HG03175 (cell line): ENCODE measurements around the gene THG1L.
"Not testable (repeated sequence)": the region's sequence is repeated elsewhere in the genome, so short reads cannot be mapped to it uniquely, and the experiment has no call there.

Experiments
- ATAC-seq: cut with Tn5 transposase; IDR thresholded peaks from one replicate; pipeline ENCODE4 v1.9.1; 2021; ENCODE audit warnings: mild to moderate bottlenecking, moderate library complexity; ENCODE audit not compliant: unreplicated experiment

The THG1L gene

DNA sequence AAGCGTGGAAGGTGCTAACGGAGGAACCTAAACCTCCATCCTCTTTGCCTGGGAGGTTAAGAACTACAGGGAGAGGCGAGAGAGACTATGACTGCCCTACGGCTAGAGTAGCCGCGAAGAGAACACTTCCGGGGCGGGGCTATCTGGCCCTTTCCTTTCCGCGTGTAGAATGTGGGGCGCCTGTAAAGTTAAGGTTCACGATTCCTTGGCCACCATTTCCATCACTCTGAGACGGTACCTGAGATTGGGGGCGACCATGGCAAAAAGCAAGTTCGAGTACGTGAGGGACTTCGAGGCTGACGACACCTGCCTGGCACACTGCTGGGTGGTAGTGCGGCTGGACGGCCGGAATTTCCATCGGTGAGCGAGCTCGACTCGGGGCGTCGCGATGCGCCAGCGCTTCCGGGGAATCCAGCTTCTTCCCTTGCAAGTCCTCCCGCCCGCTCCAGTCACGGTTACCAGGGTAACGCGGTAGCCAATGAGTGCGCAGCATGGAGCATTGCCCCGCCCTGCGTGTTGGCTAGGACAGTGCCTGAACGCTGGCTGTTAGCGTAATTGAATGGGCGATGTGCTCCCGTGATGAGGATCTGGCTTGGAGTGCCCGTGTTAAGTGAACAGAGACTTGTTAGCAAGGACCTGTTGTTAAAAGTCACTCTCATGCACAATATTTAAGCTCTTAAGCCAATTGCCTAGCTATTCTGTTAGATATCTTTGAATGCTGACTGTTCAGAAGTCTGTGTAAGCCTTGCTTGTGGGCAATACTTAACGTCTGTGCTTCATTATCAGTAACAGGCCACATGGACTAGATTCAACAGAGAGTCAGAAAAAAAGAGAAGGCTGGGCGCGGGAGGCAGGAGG lies at the start of gene THG1L:
THG1L (plus strand) TSS at position 149 of the 858 bp plus-strand sequence; CDS start at position 170, 21 bp downstream.
- ATAC-seq = peak; percentile 95

GRCh38 chr5:157682257-157682656 lies 49.0 kb upstream of the THG1L start:
- ATAC-seq = no peak

- not testable (repeated sequence) for ATAC-seq
Measured at GRCh38 chr5:157686276-157687197, 44.7 kb upstream of the THG1L start.

- no peak for ATAC-seq
Measured at GRCh38 chr5:157687198-157687554, 44.0 kb upstream of the THG1L start.

GRCh38 chr5:157689942-157690689 lies 41.1 kb upstream of the THG1L start:
- no peak for ATAC-seq

DNA sequence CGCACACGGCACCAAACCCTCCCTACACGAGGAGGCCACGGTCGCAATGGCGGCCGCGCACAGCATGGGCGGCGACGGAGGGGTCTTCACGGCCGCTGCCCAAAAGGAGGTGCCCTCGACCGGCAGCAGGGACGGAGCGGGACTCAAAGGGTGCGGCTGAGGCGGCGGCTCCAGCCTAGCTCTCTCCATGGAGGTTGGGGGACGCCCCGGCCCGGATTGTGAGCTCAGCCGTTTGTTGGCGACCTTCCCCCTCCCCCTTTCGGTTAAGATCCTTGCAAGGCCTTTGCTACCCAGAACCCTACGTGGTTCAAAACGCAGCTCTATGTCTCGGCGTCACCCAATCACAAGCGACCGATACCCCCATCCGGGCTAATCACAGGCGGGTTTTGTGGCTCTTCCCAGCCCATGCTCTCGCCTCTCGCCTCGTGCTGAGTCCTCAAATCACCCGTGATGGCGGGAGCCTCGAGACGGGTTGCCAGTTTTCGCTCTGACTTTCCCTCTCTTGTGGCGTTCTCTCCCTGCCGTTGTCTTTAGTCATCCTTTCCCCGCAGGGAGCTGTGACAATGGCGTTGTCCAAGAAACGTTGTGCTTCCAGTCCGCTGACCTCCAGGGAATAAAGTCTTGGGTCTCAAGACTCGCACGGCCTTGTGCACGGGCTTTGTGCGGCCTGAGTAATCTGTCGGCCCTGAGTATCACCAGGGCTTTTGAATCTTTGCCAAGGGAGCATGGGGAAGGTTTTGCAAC lies 40.4 kb upstream of the THG1L start:
- ATAC-seq = no peak

DNA sequence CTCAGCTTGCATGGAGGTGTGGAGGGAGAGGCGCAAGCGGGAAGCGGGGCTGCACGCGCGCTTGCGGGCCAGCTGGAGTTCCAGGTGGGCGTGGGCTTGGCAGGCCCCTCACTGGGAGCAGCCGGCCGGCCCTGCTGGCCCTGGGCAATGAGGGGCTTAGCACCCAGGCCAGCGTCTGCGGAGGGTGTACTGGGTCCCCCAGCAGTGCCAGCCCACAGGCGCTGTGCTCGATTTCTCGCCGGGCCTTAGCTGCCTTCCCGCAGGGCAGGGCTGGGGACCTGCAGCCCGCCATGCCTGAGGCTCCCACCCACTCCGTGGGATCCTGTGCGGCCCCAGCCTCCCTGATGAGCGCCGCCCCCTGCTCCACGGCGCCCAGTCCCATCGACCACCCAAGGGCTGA lies 37.4 kb upstream of the THG1L start:
- ATAC-seq = not testable (repeated sequence)

GRCh38 chr5:157696154-157696553 lies 35.1 kb upstream of the THG1L start:
- ATAC-seq = not testable (repeated sequence)

DNA sequence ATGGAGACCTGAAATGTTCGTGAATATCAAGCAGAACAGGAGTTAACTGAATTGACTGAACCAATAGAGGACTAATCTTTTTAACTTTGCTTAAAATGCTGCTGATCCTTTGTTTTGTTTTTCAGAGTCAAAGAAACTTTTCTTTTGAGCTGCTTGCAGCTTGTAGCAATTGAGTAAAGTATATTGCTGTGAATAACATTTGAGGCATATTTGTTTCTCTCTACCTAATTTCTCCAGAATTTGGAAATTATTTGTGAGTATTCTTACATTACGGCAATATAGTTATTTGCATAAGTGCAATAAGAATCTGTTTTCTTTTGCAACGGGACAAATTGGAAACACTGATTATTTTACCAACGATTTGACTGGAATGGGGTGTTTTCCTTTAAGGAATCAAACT lies 32.5 kb upstream of the THG1L start:
- not testable (repeated sequence) for ATAC-seq

GRCh38 chr5:157703736-157704135 lies 27.5 kb upstream of the THG1L start:
- no peak for ATAC-seq

DNA sequence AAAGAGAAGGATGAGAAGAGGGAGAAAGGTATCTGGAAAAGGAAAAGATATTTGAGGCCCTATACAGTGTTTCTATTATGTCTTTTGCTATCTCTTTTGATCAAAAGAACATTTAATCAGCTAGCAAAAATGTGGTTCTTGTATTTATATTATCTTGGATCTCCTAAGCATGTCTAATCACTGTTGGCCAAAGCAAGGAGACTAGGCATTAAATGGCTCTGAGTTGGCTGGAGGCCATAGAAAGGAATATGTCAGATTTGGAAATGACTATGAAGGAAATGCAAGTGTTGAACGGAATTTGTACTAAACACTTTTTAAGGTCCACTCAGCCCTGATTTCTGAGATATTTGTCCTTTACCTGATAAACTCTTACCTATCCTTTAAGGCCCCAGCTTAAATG lies 22.4 kb upstream of the THG1L start:
- no peak for ATAC-seq

DNA sequence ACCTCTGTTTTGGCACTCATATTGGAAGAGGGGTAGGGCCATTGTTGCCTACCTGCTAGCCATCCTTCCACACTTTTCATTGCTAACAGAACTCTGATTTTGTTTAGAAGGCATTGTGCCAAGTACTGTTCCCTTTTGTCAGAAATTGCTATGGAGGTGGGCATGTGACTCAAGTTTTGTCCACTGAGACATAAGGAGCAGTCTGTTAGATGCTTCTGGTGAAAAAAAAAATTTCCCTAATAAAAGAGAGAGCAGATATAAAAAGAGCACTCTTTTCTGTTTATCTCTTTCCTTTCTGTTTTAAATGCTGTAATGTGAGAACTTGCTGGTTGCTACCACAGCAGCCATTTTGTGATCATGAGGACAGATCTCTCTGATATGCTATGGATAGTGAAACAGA lies 21.9 kb upstream of the THG1L start:
- ATAC-seq = no peak

- no peak for ATAC-seq
Measured at GRCh38 chr5:157710431-157710830, 20.8 kb upstream of the THG1L start.

- ATAC-seq = no peak
Measured at GRCh38 chr5:157710882-157711281, 20.3 kb upstream of the THG1L start.

- ATAC-seq = no peak
Measured at GRCh38 chr5:157713830-157714595, 17.2 kb upstream of the THG1L start.

DNA sequence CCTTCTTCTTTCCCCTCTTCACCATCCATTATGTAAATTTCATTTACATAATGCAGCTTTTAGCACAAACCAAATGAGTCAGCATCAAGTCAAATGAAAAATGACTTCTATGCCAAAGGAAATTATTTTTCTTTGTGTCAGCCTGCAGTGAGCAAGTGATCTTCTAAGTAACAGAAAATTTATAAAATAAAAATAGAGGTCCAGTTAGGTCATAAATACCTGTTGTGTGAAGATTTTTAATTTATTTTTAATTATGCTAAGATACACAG lies 16.7 kb upstream of the THG1L start:
- ATAC-seq = no peak

DNA sequence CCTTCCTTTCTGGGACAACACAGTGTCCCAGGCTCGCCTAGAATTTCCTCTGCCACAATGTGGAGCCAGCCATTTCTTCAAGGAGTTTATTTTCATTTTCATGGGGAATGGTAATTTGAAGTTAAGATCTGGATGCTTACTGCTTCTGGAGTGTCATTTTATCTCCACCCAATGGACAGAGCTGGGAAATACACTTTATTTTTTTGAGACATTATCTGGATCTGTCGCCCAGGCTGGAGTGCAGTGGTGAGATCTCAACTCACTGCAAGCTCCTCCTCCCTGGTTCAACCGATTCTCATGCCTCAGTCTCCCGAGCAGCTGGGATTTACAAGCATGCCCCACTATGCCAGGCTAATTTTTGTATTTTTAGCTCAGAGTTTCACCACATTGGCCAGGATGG lies 12.7 kb upstream of the THG1L start:
- ATAC-seq = peak; percentile 67

GRCh38 chr5:157719245-157719644 lies 12.0 kb upstream of the THG1L start:
- no peak for ATAC-seq

DNA sequence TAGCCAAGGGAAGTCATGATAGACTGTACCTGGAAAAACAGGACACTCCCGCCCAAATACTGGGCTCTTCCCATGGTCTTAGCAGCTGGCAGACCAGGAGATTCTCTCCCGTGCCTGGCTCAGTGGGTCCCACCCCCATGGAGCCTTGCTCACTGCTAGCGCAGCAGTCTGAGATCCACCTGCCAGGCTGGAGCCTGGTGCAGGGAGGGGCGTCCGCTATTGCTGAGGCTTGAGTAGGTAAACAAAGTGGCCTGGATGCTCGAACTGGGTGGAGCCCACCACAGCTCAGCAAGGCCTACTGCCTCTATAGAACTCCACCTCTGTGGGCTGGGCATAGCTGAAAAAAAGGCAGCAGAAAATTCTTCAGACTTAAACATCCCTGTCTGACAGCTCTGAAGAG lies 10.1 kb upstream of the THG1L start:
- ATAC-seq = no peak

GRCh38 chr5:157722895-157723294 lies 8.3 kb upstream of the THG1L start:
- not testable (repeated sequence) for ATAC-seq
